T-helper 9 cell (primary cell): ENCODE measurements around the gene RREB1.
"Not testable (repeated sequence)": the region's sequence is repeated elsewhere in the genome, so short reads cannot be mapped to it uniquely, and the experiment has no call there.

Experiments used
- DNase-seq: peaks from one replicate; pipeline ENCODE4 v3.0.0-alpha.2; 2020

The RREB1 gene

GRCh38 chr6:7247828-7248227 is 140.1 kb downstream of the RREB1 start:
- no peak for DNase-seq

GRCh38 chr6:7249391-7249790 is 141.6 kb downstream of the RREB1 start:
- DNase-seq, result no peak

DNA sequence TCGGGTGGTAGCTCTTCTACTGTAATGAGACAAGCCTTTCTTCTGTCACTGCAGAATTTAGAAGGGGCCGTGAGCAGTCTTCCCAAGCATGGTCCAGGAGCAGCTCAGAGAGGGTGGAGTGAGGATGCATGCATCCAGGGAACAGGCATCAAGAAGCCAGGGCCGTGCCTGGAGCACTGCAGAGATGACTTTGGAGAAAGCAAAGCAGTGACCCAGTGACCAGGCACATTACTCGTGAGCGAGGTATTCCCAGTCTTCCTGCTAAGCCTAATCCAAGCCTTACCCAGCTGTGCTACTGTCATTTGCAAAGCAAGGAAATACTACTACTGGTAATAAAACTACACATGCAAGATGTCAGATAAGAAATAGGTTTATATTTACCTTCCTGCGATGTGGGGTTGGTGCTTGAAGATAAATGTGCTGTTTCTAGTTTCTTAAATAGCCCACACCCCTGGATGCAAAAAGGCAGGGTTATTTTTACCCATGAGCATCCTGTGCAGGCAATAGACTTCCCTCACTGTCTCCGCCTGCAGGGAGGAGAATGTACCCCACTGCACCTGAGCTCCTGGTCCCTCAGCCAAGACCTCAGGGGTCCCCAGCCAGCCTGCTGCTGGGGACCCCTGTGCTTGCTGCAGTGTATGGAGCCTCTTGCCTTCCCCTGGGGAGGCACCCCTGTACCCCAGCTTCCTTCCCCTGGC is 142.3 kb downstream of the RREB1 start:
- no peak for DNase-seq

GRCh38 chr6:7250812-7251211 is 143.1 kb downstream of the RREB1 start:
- DNase-seq, result no peak

GRCh38 chr6:7251646-7252260 is 144.0 kb downstream of the RREB1 start:
- no peak for DNase-seq

GRCh38 chr6:7252390-7252789 is 144.6 kb downstream of the RREB1 start:
- no peak for DNase-seq

- DNase-seq, result no peak
These were observed 147.4 kb downstream of the RREB1 start for GRCh38 chr6:7254980-7255835.

DNA sequence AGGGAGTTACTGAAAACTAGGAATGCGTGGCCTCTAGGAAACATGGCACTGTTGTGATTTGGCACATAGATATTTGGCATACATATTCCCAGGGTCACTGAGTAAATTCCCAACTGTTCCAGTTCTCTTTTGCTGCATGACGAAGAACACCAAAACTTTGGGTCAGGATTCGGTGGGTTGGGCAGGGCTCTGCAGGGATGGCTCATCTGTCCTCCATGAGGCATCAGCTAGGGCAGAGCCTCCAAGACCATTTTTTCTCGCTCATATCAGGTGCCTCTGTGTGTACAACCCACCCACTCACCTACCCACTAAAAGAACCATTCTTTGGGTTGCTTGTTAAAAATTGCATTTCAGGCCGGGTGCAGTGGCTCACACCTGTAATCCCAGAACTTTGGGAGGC is 148.2 kb downstream of the RREB1 start:
- DNase-seq, result no peak

- DNase-seq, result no peak
These were observed 149.0 kb downstream of the RREB1 start for GRCh38 chr6:7256785-7257184.

DNA sequence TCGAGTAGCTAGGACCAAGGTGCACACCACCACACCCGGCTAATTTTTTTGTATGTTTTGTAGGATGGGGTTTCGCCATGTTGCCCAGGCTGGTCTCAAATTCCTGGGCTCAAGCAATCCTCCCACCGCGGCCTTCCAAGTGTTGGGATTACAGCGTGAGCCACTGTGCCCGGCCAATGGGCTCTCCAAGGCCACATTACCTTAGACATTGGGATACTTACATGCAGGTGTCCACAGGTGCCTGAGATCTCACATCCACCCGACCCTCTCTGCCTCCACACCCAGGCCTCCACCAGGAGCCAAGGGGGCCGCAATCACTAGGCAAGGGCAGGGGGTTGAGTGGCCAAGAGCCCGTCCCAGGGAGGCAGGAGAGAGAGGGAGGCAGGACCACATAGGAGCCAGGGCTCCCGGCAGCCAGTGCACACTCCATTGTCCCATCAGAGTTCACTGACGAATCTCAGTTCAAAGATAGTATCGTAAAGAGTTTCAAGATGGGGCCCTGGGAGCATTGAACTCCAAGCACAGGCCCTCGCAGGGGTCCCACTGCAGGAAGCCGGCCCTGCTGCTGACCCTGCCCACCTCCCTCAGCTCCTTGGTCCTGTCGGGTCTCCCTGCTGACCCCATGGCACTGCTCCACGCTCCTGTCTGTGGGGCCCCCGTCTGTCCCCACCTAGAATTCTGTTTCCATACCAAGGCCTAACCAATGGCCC is 149.9 kb downstream of the RREB1 start:
- DNase-seq, result no peak

DNA sequence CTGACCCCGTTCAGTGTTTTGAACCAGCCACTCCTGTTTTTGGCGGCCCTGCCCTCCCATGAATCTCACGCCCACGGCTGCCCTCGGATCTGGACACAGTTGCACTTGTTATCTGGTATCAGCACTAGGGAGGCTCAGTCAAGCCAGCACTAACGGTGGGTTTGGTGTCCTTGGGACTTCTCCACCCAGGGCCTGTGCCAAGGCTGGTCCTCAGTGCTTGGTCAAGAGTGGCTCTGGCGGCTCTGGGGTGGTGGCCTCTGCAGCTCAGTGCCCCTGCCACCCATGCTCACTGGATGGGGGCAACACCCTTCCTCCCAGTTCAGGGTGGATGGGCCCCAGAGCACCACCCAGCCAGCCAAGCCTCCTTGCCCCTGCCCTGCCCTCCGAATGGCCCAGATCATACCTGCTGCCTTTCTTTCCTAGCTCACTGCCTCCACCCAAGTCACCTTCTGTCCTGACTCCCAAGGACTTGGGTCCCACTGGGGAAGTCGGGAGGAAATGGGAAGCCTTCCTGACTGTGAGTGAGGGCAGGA is 150.5 kb downstream of the RREB1 start:
- DNase-seq, result no peak

DNA sequence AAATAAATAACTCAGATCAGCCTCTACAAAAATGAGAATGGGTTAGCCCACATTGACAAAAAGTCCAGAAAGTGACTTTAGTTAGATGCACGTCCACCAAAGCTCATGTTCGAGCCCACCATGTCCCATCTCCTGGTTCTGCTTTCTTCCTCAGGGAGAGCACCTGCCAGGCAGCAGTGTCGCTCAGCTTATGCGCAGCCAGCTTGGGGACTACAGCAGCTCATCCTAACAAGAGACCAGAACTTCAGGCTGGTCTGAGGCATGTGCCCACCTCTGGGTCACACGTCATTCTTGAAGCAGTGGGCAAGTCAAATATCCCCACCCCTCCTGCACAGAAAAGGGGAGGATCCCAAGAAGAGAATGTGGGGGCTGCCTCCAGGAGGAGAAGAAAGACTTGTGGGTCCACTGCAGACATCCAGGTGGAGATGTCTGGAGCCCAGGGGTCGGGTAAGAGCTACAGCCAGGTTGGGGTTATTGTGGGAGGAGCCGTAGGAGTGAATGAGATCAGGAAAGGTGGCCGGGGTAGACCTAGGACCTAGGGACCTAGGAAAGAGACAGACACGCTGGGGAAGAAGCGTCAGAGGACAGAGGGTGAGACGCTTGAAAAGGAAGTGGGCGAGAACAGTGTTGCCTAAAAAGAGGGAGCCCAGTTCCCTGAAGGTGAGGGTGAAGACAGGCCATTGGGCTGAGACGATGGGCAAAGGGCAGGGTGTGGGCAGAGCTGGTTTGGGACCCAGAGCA is 152.7 kb downstream of the RREB1 start:
- no peak for DNase-seq

- no peak for DNase-seq
These were observed 153.5 kb downstream of the RREB1 start for GRCh38 chr6:7261032-7261841.

DNA sequence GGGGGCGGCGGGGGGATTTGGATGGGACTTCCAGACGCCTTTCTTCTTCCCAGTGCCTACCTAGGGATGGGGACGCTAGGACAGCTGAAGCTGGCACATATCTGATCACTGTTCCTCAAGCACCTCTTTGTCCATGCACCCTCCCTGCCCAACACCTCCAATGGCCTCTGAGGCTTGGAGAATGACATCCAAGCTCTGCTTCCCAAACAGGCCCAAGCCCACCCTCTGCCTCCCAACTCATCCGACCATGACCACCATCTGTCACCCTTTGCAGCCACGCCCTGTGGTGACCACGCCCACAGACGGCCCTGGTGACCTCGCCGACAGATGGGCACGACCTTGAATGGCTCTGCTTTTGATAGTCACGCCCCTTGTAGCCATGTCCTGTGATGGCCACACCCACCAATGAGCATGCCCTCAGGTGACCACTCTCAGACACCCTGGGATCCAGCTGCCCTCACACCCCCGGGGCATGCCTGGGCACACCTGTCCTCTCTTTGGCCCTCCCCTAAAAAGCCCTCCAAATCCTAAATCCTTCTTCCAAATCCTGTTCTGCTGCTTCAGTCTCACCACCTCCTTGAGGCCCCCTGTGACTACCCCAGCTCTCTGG is 154.2 kb downstream of the RREB1 start:
- no peak for DNase-seq

GRCh38 chr6:7262746-7263518 is 155.2 kb downstream of the RREB1 start:
- no peak for DNase-seq

GRCh38 chr6:7263519-7263805 is 155.7 kb downstream of the RREB1 start:
- not testable (repeated sequence) for DNase-seq

DNA sequence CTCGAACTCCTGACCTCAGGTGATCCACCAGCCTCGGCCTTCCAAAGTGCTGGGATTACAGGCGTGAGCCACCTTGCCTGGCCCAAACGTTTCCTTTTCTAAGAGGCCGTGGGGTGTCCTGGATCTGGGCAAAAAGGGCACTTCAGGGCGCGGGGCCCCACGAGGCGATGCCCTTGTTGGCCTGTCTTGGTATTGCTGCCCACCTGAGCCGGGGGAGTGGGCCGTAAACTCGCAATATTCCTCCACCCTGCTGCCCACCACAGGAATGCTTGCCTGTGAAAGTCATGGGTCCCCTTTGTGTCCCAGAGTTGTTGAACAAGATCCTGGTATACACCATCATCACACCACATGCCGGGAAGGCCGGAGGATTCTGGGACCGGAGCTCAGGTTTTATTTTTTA is 156.3 kb downstream of the RREB1 start:
- no peak for DNase-seq

GRCh38 chr6:7264686-7265384 is 157.1 kb downstream of the RREB1 start:
- DNase-seq, result no peak

GRCh38 chr6:7265385-7265726 is 157.6 kb downstream of the RREB1 start:
- not testable (repeated sequence) for DNase-seq

GRCh38 chr6:7267071-7267465 is 159.3 kb downstream of the RREB1 start:
- no peak for DNase-seq
